ENCODE data around the gene AIFM2.
"Not testable (repeated sequence)": the region's sequence is repeated elsewhere in the genome, so short reads cannot be mapped to it uniquely, and the experiment has no call there.

The AIFM2 gene

GRCh38 chr10:70109064-70109729 is 23.4 kb downstream of the AIFM2 start:
- Histone ChIP-seq H3K36me3 (ENCODE audit: control insufficient read depth in 4 of 4, insufficient read depth in 4 of 4, low read length in 3 of 4) (peaks cover 0 to 4% (median 1%) of the 10 kb centered on the region in 4 experiments), H3K27me3 (replicated peaks in 2 of 5; ENCODE audit: control insufficient read depth in 4 of 5, insufficient read depth in 5 of 5, low read length in 4 of 5) (no peaks in the 10 kb centered on the region), H3K27ac (ENCODE audit: insufficient read depth in 1 of 2, low read depth in 1 of 2, low read length in 2 of 2, poor library complexity in 1 of 2, severe bottlenecking in 2 of 2) (no peak overlapping the region), H3K4me1 (ENCODE audit: control extremely low read depth in 1 of 4, control insufficient read depth in 4 of 4, insufficient read depth in 4 of 4, low read length in 3 of 4) (no peaks in the 10 kb centered on the region), H3K4me3 (ENCODE audit: control insufficient read depth in 1 of 7, extremely low read depth in 1 of 7, insufficient read depth in 4 of 7, low read depth in 2 of 7, low read length in 6 of 7) (no peak overlapping the region), H3K9me3 (ENCODE audit: control extremely low read depth in 1 of 5, control insufficient read depth in 4 of 5, insufficient read depth in 2 of 5, low read depth in 1 of 5, low read length in 4 of 5) (no peaks in the 10 kb centered on the region)
- WGBS (ENCODE audit: insufficient coverage), result 97% methylated on average over 18 of the region's 18 CpGs
- ChIA-PET CTCF (interaction anchor here (0.9 to 7.2 kb wide), 6 partner anchors 9 to 37 kb away, joined by 3 to 45 read pairs (median 7); partner anchors contain the start of gene TYSND1), POLR2A (no interaction called here)
- DNase-seq, result no peak

- no peak overlapping the region for H3K4me3 ChIP-seq (ENCODE audit: control insufficient read depth in 1 of 7, extremely low read depth in 1 of 7, insufficient read depth in 4 of 7, low read depth in 2 of 7, low read length in 6 of 7)
- no peak overlapping the region for H3K27ac ChIP-seq (ENCODE audit: insufficient read depth in 1 of 2, low read depth in 1 of 2, low read length in 2 of 2, poor library complexity in 1 of 2, severe bottlenecking in 2 of 2)
- ChIA-PET CTCF (interaction anchor here (3.8 to 7.2 kb wide), 2 partner anchors 11 to 12 kb away, joined by 15 to 45 read pairs; no protein-coding TSS in a partner anchor), POLR2A (interaction anchor here (0.5 kb wide), 1 partner anchor 266 kb away, joined by 3 read pairs; no protein-coding TSS in a partner anchor)
- H3K9me3 ChIP-seq (ENCODE audit: control extremely low read depth in 1 of 5, control insufficient read depth in 4 of 5, insufficient read depth in 2 of 5, low read depth in 1 of 5, low read length in 4 of 5), result no peaks in the 10 kb centered on the region
- peak in 2 of 3 donors; percentile 10 to 17 for DNase-seq
- no peaks in the 10 kb centered on the region for H3K4me1 ChIP-seq (ENCODE audit: control extremely low read depth in 1 of 4, control insufficient read depth in 4 of 4, insufficient read depth in 4 of 4, low read length in 3 of 4)
- H3K27me3 ChIP-seq (replicated peaks in 2 of 5; ENCODE audit: control insufficient read depth in 4 of 5, insufficient read depth in 5 of 5, low read length in 4 of 5), result no peaks in the 10 kb centered on the region
- peaks cover 0 to 1% (median 0%) of the 10 kb centered on the region in 4 experiments for H3K36me3 ChIP-seq (ENCODE audit: control insufficient read depth in 4 of 4, insufficient read depth in 4 of 4, low read length in 3 of 4)
- 83% methylated on average over 19 of the region's 22 CpGs for WGBS (ENCODE audit: insufficient coverage)
Observed at GRCh38 chr10:70106958-70107791, 25.4 kb downstream of the AIFM2 start.

GRCh38 chr10:70101668-70102067 is 31.0 kb downstream of the AIFM2 start:
- Histone ChIP-seq H3K4me1 (ENCODE audit: control extremely low read depth in 1 of 4, control insufficient read depth in 4 of 4, insufficient read depth in 4 of 4, low read length in 3 of 4) (no peaks in the 10 kb centered on the region), H3K9me3 (ENCODE audit: control extremely low read depth in 1 of 5, control insufficient read depth in 4 of 5, insufficient read depth in 2 of 5, low read depth in 1 of 5, low read length in 4 of 5) (no peaks in the 10 kb centered on the region), H3K36me3 (ENCODE audit: control insufficient read depth in 4 of 4, insufficient read depth in 4 of 4, low read length in 3 of 4) (peaks cover 0 to 2% (median 0%) of the 10 kb centered on the region in 4 experiments), H3K27ac (ENCODE audit: insufficient read depth in 1 of 2, low read depth in 1 of 2, low read length in 2 of 2, poor library complexity in 1 of 2, severe bottlenecking in 2 of 2) (no peak overlapping the region), H3K4me3 (ENCODE audit: control insufficient read depth in 1 of 7, extremely low read depth in 1 of 7, insufficient read depth in 4 of 7, low read depth in 2 of 7, low read length in 6 of 7) (no peak overlapping the region), H3K27me3 (replicated peaks in 2 of 5; ENCODE audit: control insufficient read depth in 4 of 5, insufficient read depth in 5 of 5, low read length in 4 of 5) (no peaks in the 10 kb centered on the region)
- WGBS (ENCODE audit: insufficient coverage), result 100% methylated on average over 2 of the region's 3 CpGs
- ChIA-PET CTCF (interaction anchor here (1.5 kb wide), 1 partner anchor 19 kb away, joined by 3 read pairs; no protein-coding TSS in a partner anchor), POLR2A (no interaction called here)
- no peak for DNase-seq

GRCh38 chr10:70101068-70101562 is 31.5 kb downstream of the AIFM2 start:
- H3K27ac ChIP-seq (ENCODE audit: insufficient read depth in 1 of 2, low read depth in 1 of 2, low read length in 2 of 2, poor library complexity in 1 of 2, severe bottlenecking in 2 of 2); H3K4me1 ChIP-seq (ENCODE audit: control extremely low read depth in 1 of 4, control insufficient read depth in 4 of 4, insufficient read depth in 4 of 4, low read length in 3 of 4); DNase-seq; H3K36me3 ChIP-seq (ENCODE audit: control insufficient read depth in 4 of 4, insufficient read depth in 4 of 4, low read length in 3 of 4); POLR2A ChIA-PET; H3K27me3 ChIP-seq (replicated peaks in 2 of 5; ENCODE audit: control insufficient read depth in 4 of 5, insufficient read depth in 5 of 5, low read length in 4 of 5); H3K9me3 ChIP-seq (ENCODE audit: control extremely low read depth in 1 of 5, control insufficient read depth in 4 of 5, insufficient read depth in 2 of 5, low read depth in 1 of 5, low read length in 4 of 5); H3K4me3 ChIP-seq (ENCODE audit: control insufficient read depth in 1 of 7, extremely low read depth in 1 of 7, insufficient read depth in 4 of 7, low read depth in 2 of 7, low read length in 6 of 7): not testable (repeated sequence)
- CTCF ChIA-PET, result interaction anchor here (1.2 to 1.5 kb wide), 2 partner anchors 14 to 19 kb away, joined by 3 to 4 read pairs; no protein-coding TSS in a partner anchor
- WGBS (ENCODE audit: insufficient coverage), result 84% methylated on average over 9 of the region's 11 CpGs

GRCh38 chr10:70098271-70098670 is 34.4 kb downstream of the AIFM2 start:
- 100% methylated on average over 1 of the region's 3 CpGs for WGBS (ENCODE audit: insufficient coverage)
- CTCF ChIA-PET, result interaction anchor here (0.8 to 1.5 kb wide), 2 partner anchors 18 to 49 kb away, joined by 3 read pairs; no protein-coding TSS in a partner anchor
- Histone ChIP-seq H3K27me3 (replicated peaks in 2 of 5; ENCODE audit: control insufficient read depth in 4 of 5, insufficient read depth in 5 of 5, low read length in 4 of 5) (no peaks in the 10 kb centered on the region), H3K9me3 (ENCODE audit: control extremely low read depth in 1 of 5, control insufficient read depth in 4 of 5, insufficient read depth in 2 of 5, low read depth in 1 of 5, low read length in 4 of 5) (no peaks in the 10 kb centered on the region), H3K27ac (ENCODE audit: insufficient read depth in 1 of 2, low read depth in 1 of 2, low read length in 2 of 2, poor library complexity in 1 of 2, severe bottlenecking in 2 of 2) (no peak overlapping the region), H3K4me1 (ENCODE audit: control extremely low read depth in 1 of 4, control insufficient read depth in 4 of 4, insufficient read depth in 4 of 4, low read length in 3 of 4) (peaks cover 0 to under 1% (median 0%) of the 10 kb centered on the region in 4 experiments), H3K36me3 (ENCODE audit: control insufficient read depth in 4 of 4, insufficient read depth in 4 of 4, low read length in 3 of 4) (peaks cover 0 to 3% (median 2%) of the 10 kb centered on the region in 4 experiments), H3K4me3 (ENCODE audit: control insufficient read depth in 1 of 7, extremely low read depth in 1 of 7, insufficient read depth in 4 of 7, low read depth in 2 of 7, low read length in 6 of 7) (no peak overlapping the region)
- no peak for DNase-seq
- POLR2A ChIA-PET, result no interaction called here

- Histone ChIP-seq H3K27ac (ENCODE audit: insufficient read depth in 1 of 2, low read depth in 1 of 2, low read length in 2 of 2, poor library complexity in 1 of 2, severe bottlenecking in 2 of 2) (no peak overlapping the region), H3K9me3 (ENCODE audit: control extremely low read depth in 1 of 5, control insufficient read depth in 4 of 5, insufficient read depth in 2 of 5, low read depth in 1 of 5, low read length in 4 of 5) (no peaks in the 10 kb centered on the region), H3K4me1 (ENCODE audit: control extremely low read depth in 1 of 4, control insufficient read depth in 4 of 4, insufficient read depth in 4 of 4, low read length in 3 of 4) (peaks cover 0 to 3% (median 0%) of the 10 kb centered on the region in 4 experiments), H3K27me3 (replicated peaks in 2 of 5; ENCODE audit: control insufficient read depth in 4 of 5, insufficient read depth in 5 of 5, low read length in 4 of 5) (no peaks in the 10 kb centered on the region), H3K36me3 (ENCODE audit: control insufficient read depth in 4 of 4, insufficient read depth in 4 of 4, low read length in 3 of 4) (peaks cover 0 to 5% (median 2%) of the 10 kb centered on the region in 4 experiments), H3K4me3 (ENCODE audit: control insufficient read depth in 1 of 7, extremely low read depth in 1 of 7, insufficient read depth in 4 of 7, low read depth in 2 of 7, low read length in 6 of 7) (no peak overlapping the region)
- ChIA-PET CTCF (interaction anchor here (0.9 to 1.5 kb wide), 2 partner anchors 19 to 52 kb away, joined by 3 read pairs; no protein-coding TSS in a partner anchor), POLR2A (no interaction called here)
- DNase-seq, result no peak
Observed at GRCh38 chr10:70097459-70097858, 35.2 kb downstream of the AIFM2 start.
